ENCODE measurements around the gene PIGU.
A peak's percentile ranks its signal among the peaks of the same experiment; 100 is the strongest.

- TF ChIP-seq CTCF (IDR thresholded peaks at IDR 0.05): peak in 1 of 5 experiments; percentile 52
- TF ChIP-seq EP300 (IDR thresholded peaks at IDR 0.05): peak; percentile 69 to 92
- no peak for TF ChIP-seq POLR2A (IDR thresholded peaks at IDR 0.05)
These were observed 148.0 kb downstream of the PIGU start for GRCh38 chr20:34528921-34529297.
